ENCODE results near the gene PLA2G4D. TPM values are rescaled to one million over a fixed set of nuclear protein-coding genes. Genes with fewer than 3 reads are reported as not detected.

Gene PLA2G4D
- total RNA-seq, 1 donor from 2014 or later = not detected

DNA sequence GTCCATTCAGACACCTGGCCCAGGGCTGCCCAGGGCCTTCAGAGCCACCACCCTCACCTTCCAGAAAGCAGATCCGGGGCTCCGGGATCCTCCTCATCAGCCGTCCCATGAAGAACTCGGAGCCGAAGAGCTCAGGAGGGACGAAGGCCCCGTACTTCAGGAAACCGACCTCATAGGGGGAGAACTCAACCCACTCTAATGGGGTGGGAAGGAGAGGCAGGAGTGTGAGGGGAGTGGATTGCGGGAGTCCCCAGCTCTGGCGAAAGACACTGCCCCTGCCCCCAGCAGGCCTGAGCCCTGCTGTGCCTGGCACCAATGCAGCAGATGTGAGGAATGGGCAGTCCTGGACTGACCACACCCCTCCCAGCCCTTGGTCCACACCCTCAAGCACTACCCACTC is 22.6 kb downstream of the PLA2G4D start:
- intact Hi-C loops (cut with micrococcal nuclease) = no loop called here
- DNase-seq (ENCODE audit: low spot score) = no peak
- H3K9me3 Mint-ChIP-seq = no peaks in the 10 kb centered on the region
- H3K4me1 Mint-ChIP-seq (ENCODE audit: low read depth) = no peaks in the 10 kb centered on the region
- H3K27me3 Mint-ChIP-seq (ENCODE audit: low read depth) = peaks cover 12% of the 10 kb centered on the region
- H3K27ac Mint-ChIP-seq = no peak overlapping the region
- no peak overlapping the region for H3K4me3 Mint-ChIP-seq (ENCODE audit: low read depth)
- no peaks in the 10 kb centered on the region for H3K36me3 Mint-ChIP-seq (ENCODE audit: low read depth)

DNA sequence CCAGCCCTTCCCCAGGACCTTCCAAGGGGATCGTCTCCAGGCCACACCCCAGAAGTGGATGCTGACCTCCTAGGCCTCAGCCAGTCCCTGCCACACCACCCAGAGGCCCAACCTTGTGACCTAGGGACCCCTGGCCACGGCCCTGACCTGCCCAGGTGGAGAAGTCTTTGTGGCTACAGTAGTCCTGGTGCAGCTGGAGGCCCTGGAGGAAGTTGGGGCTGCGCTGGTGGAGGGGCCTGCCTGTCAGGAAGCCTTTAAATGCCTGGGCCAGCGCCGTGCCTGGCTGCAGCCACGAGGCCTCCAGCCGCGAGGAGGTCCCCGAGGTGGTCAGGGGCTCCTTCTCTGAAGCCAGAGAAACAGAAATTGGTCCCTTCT is 23.4 kb downstream of the PLA2G4D start:
- Mint-ChIP-seq H3K9me3 (no peaks in the 10 kb centered on the region), H3K4me1 (ENCODE audit: low read depth) (peaks cover 2% of the 10 kb centered on the region), H3K4me3 (ENCODE audit: low read depth) (no peak overlapping the region), H3K36me3 (ENCODE audit: low read depth) (no peaks in the 10 kb centered on the region), H3K27ac (no peak overlapping the region), H3K27me3 (ENCODE audit: low read depth) (peaks cover 17% of the 10 kb centered on the region)
- intact Hi-C loops (cut with micrococcal nuclease) = no loop called here
- no peak for DNase-seq (ENCODE audit: low spot score)

- Mint-ChIP-seq H3K27ac (no peak overlapping the region), H3K27me3 (ENCODE audit: low read depth) (peaks cover 18% of the 10 kb centered on the region), H3K4me1 (ENCODE audit: low read depth) (peaks cover 2% of the 10 kb centered on the region), H3K9me3 (no peaks in the 10 kb centered on the region), H3K4me3 (ENCODE audit: low read depth) (no peak overlapping the region), H3K36me3 (ENCODE audit: low read depth) (no peaks in the 10 kb centered on the region)
- intact Hi-C loops (cut with micrococcal nuclease) = no loop called here
- DNase-seq (ENCODE audit: low spot score) = no peak
Measured at GRCh38 chr15:42070279-42070975, 23.9 kb downstream of the PLA2G4D start.

GRCh38 chr15:42069496-42070278 is 24.7 kb downstream of the PLA2G4D start:
- Mint-ChIP-seq H3K27ac (no peak overlapping the region), H3K27me3 (ENCODE audit: low read depth) (peaks cover 18% of the 10 kb centered on the region), H3K9me3 (no peaks in the 10 kb centered on the region), H3K4me3 (ENCODE audit: low read depth) (no peak overlapping the region), H3K36me3 (ENCODE audit: low read depth) (no peaks in the 10 kb centered on the region), H3K4me1 (ENCODE audit: low read depth) (peaks cover 2% of the 10 kb centered on the region)
- DNase-seq (ENCODE audit: low spot score) = no peak
- intact Hi-C loops (cut with micrococcal nuclease) = loop anchor here (5.0 kb wide), 1 partner anchor 68 kb away; no protein-coding TSS in a partner anchor

GRCh38 chr15:42069025-42069424 is 25.3 kb downstream of the PLA2G4D start:
- peaks cover 2% of the 10 kb centered on the region for H3K4me1 Mint-ChIP-seq (ENCODE audit: low read depth)
- H3K27me3 Mint-ChIP-seq (ENCODE audit: low read depth) = peaks cover 15% of the 10 kb centered on the region
- H3K27ac Mint-ChIP-seq = no peak overlapping the region
- intact Hi-C loops (cut with micrococcal nuclease) = loop anchor here (5.0 kb wide), 1 partner anchor 68 kb away; no protein-coding TSS in a partner anchor
- no peak for DNase-seq (ENCODE audit: low spot score)
- no peaks in the 10 kb centered on the region for H3K36me3 Mint-ChIP-seq (ENCODE audit: low read depth)
- H3K9me3 Mint-ChIP-seq = no peaks in the 10 kb centered on the region
- H3K4me3 Mint-ChIP-seq (ENCODE audit: low read depth) = no peak overlapping the region

DNA sequence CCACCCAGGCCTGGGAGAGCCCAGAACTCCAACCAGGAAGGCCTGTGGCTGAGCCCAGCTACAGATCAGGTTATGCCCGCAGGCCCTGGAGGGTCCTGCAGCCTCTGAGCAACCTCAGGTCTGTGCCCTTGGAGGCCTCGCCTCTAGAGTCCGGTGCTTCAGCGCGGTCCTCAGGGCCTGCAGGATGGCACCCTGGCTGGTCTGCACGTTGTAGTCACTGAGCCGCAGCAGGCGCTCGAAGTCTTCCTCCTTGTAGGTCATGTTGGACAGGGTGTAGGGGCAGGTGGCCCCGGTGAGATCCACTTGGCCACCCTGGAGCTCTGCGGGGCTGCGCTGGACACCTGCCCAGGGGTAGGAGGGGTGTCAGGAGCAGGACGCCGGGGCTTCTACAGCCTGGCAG is 25.8 kb downstream of the PLA2G4D start:
- peaks cover 13% of the 10 kb centered on the region for H3K27me3 Mint-ChIP-seq (ENCODE audit: low read depth)
- H3K4me3 Mint-ChIP-seq (ENCODE audit: low read depth) = no peak overlapping the region
- intact Hi-C loops (cut with micrococcal nuclease) = loop anchor here (5.0 kb wide), 1 partner anchor 69 kb away; no protein-coding TSS in a partner anchor
- no peaks in the 10 kb centered on the region for H3K36me3 Mint-ChIP-seq (ENCODE audit: low read depth)
- no peaks in the 10 kb centered on the region for H3K9me3 Mint-ChIP-seq
- DNase-seq (ENCODE audit: low spot score) = no peak
- peaks cover 2% of the 10 kb centered on the region for H3K4me1 Mint-ChIP-seq (ENCODE audit: low read depth)
- H3K27ac Mint-ChIP-seq = no peak overlapping the region

DNA sequence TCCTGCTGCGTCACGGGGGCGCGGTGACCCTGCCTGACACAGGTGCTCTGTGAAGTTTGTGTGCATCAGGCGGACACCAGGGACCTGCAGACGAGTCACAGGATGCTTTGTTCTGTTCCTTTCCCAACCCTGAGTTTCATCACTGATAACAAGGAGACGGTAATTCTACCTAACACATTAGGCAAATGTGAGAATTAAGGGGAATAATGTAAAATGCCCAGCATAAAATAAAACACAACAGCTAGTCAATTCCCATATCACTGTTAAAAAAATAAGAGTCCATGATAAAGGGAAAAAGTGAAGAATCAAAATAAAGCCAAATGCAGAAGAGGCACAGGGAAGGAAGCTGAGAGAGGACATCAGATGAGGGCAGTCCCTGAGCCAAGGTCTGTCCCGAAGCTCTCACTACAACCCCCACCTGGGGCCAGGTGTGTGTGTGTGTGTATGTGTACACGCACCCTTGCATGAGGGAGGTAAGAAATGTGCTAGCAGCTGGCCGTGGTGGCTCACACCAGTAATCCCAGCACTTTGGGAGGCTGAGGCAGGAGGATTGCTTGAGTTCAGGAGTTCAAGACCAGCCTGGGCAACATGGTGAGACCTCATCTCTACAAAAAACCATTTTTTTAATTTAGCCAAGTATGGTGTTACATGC is 27.5 kb downstream of the PLA2G4D start:
- H3K36me3 Mint-ChIP-seq (ENCODE audit: low read depth) = no peaks in the 10 kb centered on the region
- H3K27me3 Mint-ChIP-seq (ENCODE audit: low read depth) = peaks cover 16% of the 10 kb centered on the region
- no peak overlapping the region for H3K4me3 Mint-ChIP-seq (ENCODE audit: low read depth)
- H3K4me1 Mint-ChIP-seq (ENCODE audit: low read depth) = peaks cover 2% of the 10 kb centered on the region
- intact Hi-C loops (cut with micrococcal nuclease) = loop anchor here (5.0 kb wide), 1 partner anchor 70 kb away; no protein-coding TSS in a partner anchor
- DNase-seq (ENCODE audit: low spot score) = no peak
- no peak overlapping the region for H3K27ac Mint-ChIP-seq
- H3K9me3 Mint-ChIP-seq = no peaks in the 10 kb centered on the region

DNA sequence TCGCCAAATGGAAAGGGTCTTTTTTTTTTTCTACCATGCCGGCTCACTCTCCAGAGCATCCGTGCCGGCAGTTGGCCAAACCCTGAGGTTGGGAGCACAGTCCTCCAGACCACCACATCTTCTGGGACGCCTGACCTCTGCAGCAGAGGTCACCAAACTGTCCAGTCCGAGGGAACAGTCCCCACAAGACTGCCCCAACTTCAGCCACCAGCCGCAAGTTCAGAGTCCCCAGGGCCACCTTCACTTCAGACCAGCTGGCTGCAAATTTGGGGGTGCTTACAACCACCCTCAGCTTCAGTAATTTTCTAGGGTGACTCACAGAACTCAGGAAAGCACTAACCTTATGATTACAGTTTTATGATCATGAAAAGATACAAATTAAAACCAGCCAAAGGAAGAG is 28.9 kb downstream of the PLA2G4D start:
- Mint-ChIP-seq H3K4me3 (ENCODE audit: low read depth) (no peak overlapping the region), H3K36me3 (ENCODE audit: low read depth) (no peaks in the 10 kb centered on the region)

DNA sequence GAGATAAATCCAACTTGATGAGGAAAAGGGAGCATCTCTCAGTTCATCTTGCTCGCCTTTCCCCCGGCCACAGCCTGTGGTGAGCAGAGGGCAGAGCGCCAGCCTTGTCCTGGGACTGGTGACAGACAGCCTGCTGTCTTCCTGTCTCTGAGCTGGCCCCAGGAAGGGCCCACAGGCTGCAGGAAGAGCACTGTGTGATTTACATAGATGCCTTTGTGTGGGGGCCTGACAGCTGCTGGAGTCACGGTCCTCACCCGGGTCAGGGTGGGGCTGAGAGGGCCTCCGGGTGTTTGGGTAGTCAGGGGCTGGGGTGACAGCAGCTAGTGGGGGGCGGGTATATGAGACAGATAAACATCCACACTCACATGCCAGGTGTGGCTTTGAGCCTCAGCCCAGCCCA is 29.3 kb downstream of the PLA2G4D start:
- H3K27ac Mint-ChIP-seq = no peak overlapping the region
- H3K4me1 Mint-ChIP-seq (ENCODE audit: low read depth) = peaks cover 2% of the 10 kb centered on the region
- H3K36me3 Mint-ChIP-seq (ENCODE audit: low read depth) = no peaks in the 10 kb centered on the region
- intact Hi-C loops (cut with micrococcal nuclease) = loop anchor here (5.0 kb wide), 1 partner anchor 72 kb away; no protein-coding TSS in a partner anchor
- no peak for DNase-seq (ENCODE audit: low spot score)
- no peaks in the 10 kb centered on the region for H3K9me3 Mint-ChIP-seq
- H3K27me3 Mint-ChIP-seq (ENCODE audit: low read depth) = peaks cover 16% of the 10 kb centered on the region
- H3K4me3 Mint-ChIP-seq (ENCODE audit: low read depth) = no peak overlapping the region

More for the DNA sequence above, 28.9 kb downstream of the PLA2G4D start:
- H3K4me1 Mint-ChIP-seq (ENCODE audit: low read depth) = peaks cover 2% of the 10 kb centered on the region
- H3K9me3 Mint-ChIP-seq = no peaks in the 10 kb centered on the region
- no peak for DNase-seq (ENCODE audit: low spot score)
- H3K27ac Mint-ChIP-seq = no peak overlapping the region
- intact Hi-C loops (cut with micrococcal nuclease) = loop anchor here (5.0 kb wide), 1 partner anchor 72 kb away; no protein-coding TSS in a partner anchor
- H3K27me3 Mint-ChIP-seq (ENCODE audit: low read depth) = peaks cover 16% of the 10 kb centered on the region

GRCh38 chr15:42064271-42064670 is 30.1 kb downstream of the PLA2G4D start:
- H3K4me3 Mint-ChIP-seq (ENCODE audit: low read depth) = no peak overlapping the region
- H3K36me3 Mint-ChIP-seq (ENCODE audit: low read depth) = no peaks in the 10 kb centered on the region
- intact Hi-C loops (cut with micrococcal nuclease) = no loop called here
- H3K27ac Mint-ChIP-seq = no peak overlapping the region
- H3K4me1 Mint-ChIP-seq (ENCODE audit: low read depth) = peaks cover 3% of the 10 kb centered on the region
- H3K27me3 Mint-ChIP-seq (ENCODE audit: low read depth) = peaks cover 16% of the 10 kb centered on the region
- no peaks in the 10 kb centered on the region for H3K9me3 Mint-ChIP-seq
- no peak for DNase-seq (ENCODE audit: low spot score)

GRCh38 chr15:42063122-42063848 is 31.1 kb downstream of the PLA2G4D start:
- peaks cover 20% of the 10 kb centered on the region for H3K27me3 Mint-ChIP-seq (ENCODE audit: low read depth)
- H3K4me3 Mint-ChIP-seq (ENCODE audit: low read depth) = no peak overlapping the region
- H3K27ac Mint-ChIP-seq = no peak overlapping the region
- intact Hi-C loops (cut with micrococcal nuclease) = no loop called here
- DNase-seq (ENCODE audit: low spot score) = no peak
- H3K4me1 Mint-ChIP-seq (ENCODE audit: low read depth) = peaks cover 4% of the 10 kb centered on the region
- no peaks in the 10 kb centered on the region for H3K9me3 Mint-ChIP-seq
- H3K36me3 Mint-ChIP-seq (ENCODE audit: low read depth) = no peaks in the 10 kb centered on the region

GRCh38 chr15:42062284-42062806 is 32.0 kb downstream of the PLA2G4D start:
- Mint-ChIP-seq H3K4me1 (ENCODE audit: low read depth) (peaks cover 4% of the 10 kb centered on the region), H3K9me3 (no peaks in the 10 kb centered on the region), H3K27me3 (ENCODE audit: low read depth) (peaks cover 26% of the 10 kb centered on the region), H3K36me3 (ENCODE audit: low read depth) (no peaks in the 10 kb centered on the region), H3K4me3 (ENCODE audit: low read depth) (no peak overlapping the region), H3K27ac (no peak overlapping the region)
- DNase-seq (ENCODE audit: low spot score) = no peak
- intact Hi-C loops (cut with micrococcal nuclease) = no loop called here

All from activated T-helper 2 cell treated with anti-CD3 and anti-CD28 coated beads, Interferon-gamma antibody, Interleukin-2, Interleukin-4, amounts not matched to agents 10 μg/mL and 5 μg/mL and 100 μg/mL, durations not matched to agents 14 hours and 24 hours and 36 hours (primary cell).